D721Med (cell line): ENCODE data around the gene ZNF234.
A peak's percentile ranks its signal among the peaks of the same experiment; 100 is the strongest.
"Not testable (repeated sequence)": the region's sequence is repeated elsewhere in the genome, so short reads cannot be mapped to it uniquely, and the experiment has no call there.

Experiments
- DNase-seq: peaks from one replicate; pipeline ENCODE4 v3.0.0; 2011; ENCODE audit warnings: low spot score; ENCODE audit not compliant: insufficient read length
- FAIRE-seq: peaks from 2 replicates; lab custom pipeline; 2011; peaks lifted over from hg19 to GRCh38; lab: Jason Lieb, UNC
- CTCF ChIP-seq: IDR thresholded peaks from 2 replicates; pipeline ENCODE4 v1.5.1; 2012; ENCODE audit warnings: mild to moderate bottlenecking, control low read depth; ENCODE audit not compliant: insufficient read depth; ENCODE audit errors: missing control alignments

ZNF234 gene

GRCh38 chr19:44112802-44113137 is 28.6 kb upstream of the ZNF234 start:
- DNase-seq (no peak), FAIRE-seq (no peak)
- no peak for TF ChIP-seq CTCF

GRCh38 chr19:44113138-44113783 is 28.1 kb upstream of the ZNF234 start, which contains the start of gene ZNF225:
ZNF225 (plus strand) TSS chr19:44113399; CDS start chr19:44115828, 2,429 bp downstream.
- no peak for TF ChIP-seq CTCF
- DNase-seq (peak; percentile 64), FAIRE-seq (peak; percentile 80)

GRCh38 chr19:44113784-44114390 is 27.5 kb upstream of the ZNF234 start:
- TF ChIP-seq CTCF, result no peak
- DNase-seq (no peak), FAIRE-seq (no peak)

- not testable (repeated sequence) for DNase-seq, FAIRE-seq
Measured at GRCh38 chr19:44121162-44121561, 20.2 kb upstream of the ZNF234 start.

- TF ChIP-seq CTCF, result no peak
- no peak for DNase-seq
- no peak for FAIRE-seq
Measured at GRCh38 chr19:44131955-44132354, 9.4 kb upstream of the ZNF234 start.

GRCh38 chr19:44142059-44142433 is 692 bp downstream of the ZNF234 start:
- no peak for TF ChIP-seq CTCF
- no peak for FAIRE-seq
- DNase-seq, result no peak

- no peak for DNase-seq
- FAIRE-seq, result no peak
- TF ChIP-seq CTCF, result no peak
Measured at GRCh38 chr19:44149776-44150175, 8.4 kb downstream of the ZNF234 start.
